K562 (cell line): ENCODE data around the gene SCP2. TPM values are rescaled to one million over a fixed set of nuclear protein-coding genes. Genes with fewer than 3 reads are reported as not detected.
A peak's percentile ranks its signal among the peaks of the same experiment; 100 is the strongest.

Experiments
- BRD9 ChIP-seq: fragments of 450-650 bp; IDR thresholded peaks from 2 replicates; pipeline ENCODE4 v1.6.1; 2018; ENCODE audit warnings: low read depth; ENCODE audit not compliant: partially characterized antibody
- CBX8 ChIP-seq: fragments of 200-600 bp; sonication (generic); IDR thresholded peaks from 2 replicates; pipeline ENCODE4 v1.6.1; 2012; ENCODE audit warnings: borderline replicate concordance, mixed run types, low read depth, mild to moderate bottlenecking, moderate library complexity, mixed read lengths, low read length, control low read depth, inconsistent platforms; ENCODE audit not compliant: poor library complexity, severe bottlenecking; ENCODE audit errors: extremely low read depth
- HLTF ChIP-seq: fragments of 450-650 bp; IDR thresholded peaks from 2 replicates; pipeline ENCODE4 v1.6.1; 2016
- JUNB ChIP-seq: fragments of 450-650 bp; formaldehyde crosslinking; conservative IDR thresholded peaks from 2 replicates; pipeline ENCODE4 v1.4.0; 2020; ENCODE audit warnings: mild to moderate bottlenecking
- MCM7 ChIP-seq, 2 experiments: fragments of 450-650 bp; IDR thresholded peaks; 2 replicates each; pipeline ENCODE4 v1.6.1; 2016 to 2018
- MYNN ChIP-seq, 2 experiments: sonication (generic); formaldehyde crosslinking in 1 of 2; IDR thresholded peaks; 2 replicates each; pipeline versions ENCODE4 v1.5.0 to v1.6.1; 2016 to 2020; ENCODE audit warnings: antibody characterized with exemption in 1 of 2, missing genetic modification reagents in 1 of 2
- PPARD ChIP-seq: fragments of 250-450 bp; sonication (Bioruptor Pico); IDR thresholded peaks from 2 replicates; pipeline ENCODE4 v1.8.0; 2022; ENCODE audit warnings: inconsistent platforms, mild to moderate bottlenecking, moderate library complexity
- PTRF ChIP-seq: fragments of 450-650 bp; IDR thresholded peaks from 2 replicates; pipeline ENCODE4 v1.6.1; 2016; ENCODE audit warnings: mild to moderate bottlenecking, missing genetic modification characterization, missing compliant biosample characterization
- RBM25 ChIP-seq: fragments of 200-400 bp; formaldehyde crosslinking; IDR thresholded peaks from 2 replicates; pipeline ENCODE4 v1.6.1; 2018; ENCODE audit warnings: low read length, low read depth, moderate library complexity; ENCODE audit not compliant: severe bottlenecking
- SAFB2 ChIP-seq: fragments of 200-400 bp; formaldehyde crosslinking; IDR thresholded peaks from 2 replicates; pipeline ENCODE4 v1.6.1; 2018; ENCODE audit warnings: borderline replicate concordance, low read length, low read depth, moderate library complexity; ENCODE audit not compliant: severe bottlenecking
- TCF7 ChIP-seq: sonication (generic); IDR thresholded peaks from 2 replicates; pipeline ENCODE4 v1.6.1; 2016; ENCODE audit warnings: antibody characterized with exemption, borderline replicate concordance
- TRIM24 ChIP-seq, 2 experiments: fragments of 450-650 bp; IDR thresholded peaks; 2 replicates each; pipeline ENCODE4 v1.6.1; 2016
- ZNF316 ChIP-seq: fragments of 450-650 bp; IDR thresholded peaks from 2 replicates; pipeline ENCODE4 v1.6.1; 2016
- ZNF347 ChIP-seq: fragments of 450-650 bp; formaldehyde crosslinking; IDR thresholded peaks from 2 replicates; pipeline ENCODE4 v1.4.0; 2020; ENCODE audit warnings: low read depth, mild to moderate bottlenecking, moderate library complexity
- polyA plus RNA-seq, 8 experiments: library from polyadenylated mRNA; depleted of rRNA in 4 of 8; stranded (reverse) in 5 of 8; unstranded in 3 of 8; fragments of >200 nt; fragmentation: Nextera tagmentation in 2 of 8; fragmentation: Illumina TruSeq in 1 of 8; extraction: Ambion mirVana in 2 of 8; extraction: Trizol in 1 of 8; gene quantifications; 2 replicates each; pipeline versions ENCODE4 v1.2.1 to v1.2.3, GENCODE V29; 2011 to 2014; ENCODE audit warnings: inconsistent platforms in 1 of 8, missing spikeins in 1 of 8
- total RNA-seq, 7 experiments: library from RNA; depleted of rRNA in 6 of 7; stranded (reverse); fragments of >200 nt in 6 of 7; fragmentation: Illumina TruSeq in 2 of 7; extraction: Trizol in 2 of 7; gene quantifications; 2 replicates each; pipeline versions ENCODE4 v1.2.1 to v1.2.3, GENCODE V29; 2011 to 2021; ENCODE audit warnings: low replicate concordance in 1 of 7
- TF ChIP-seq, protein P1 (sequence below), 2 experiments: fragments of 250-450 bp in 1 of 2; fragments of 450-650 bp in 1 of 2; sonication (Bioruptor Pico) in 1 of 2; IDR thresholded peaks; 2 replicates each; pipeline versions ENCODE4 v1.6.1 to v1.8.0; 2016 to 2021; ENCODE audit warnings: mild to moderate bottlenecking in 2 of 2, moderate library complexity in 2 of 2, missing compliant biosample characterization in 1 of 2, missing genetic modification characterization in 1 of 2
- TF ChIP-seq, protein P2 (sequence below): IDR thresholded peaks from 3 replicates; pipeline ENCODE4 v1.6.1; 2011; ENCODE audit warnings: borderline replicate concordance, mild to moderate bottlenecking; ENCODE audit not compliant: insufficient read length, insufficient read depth
- TF ChIP-seq, protein P3 (sequence below): fragments of 250-450 bp; sonication (Bioruptor Pico); IDR thresholded peaks from 2 replicates; pipeline ENCODE4 v1.5.0; 2021; ENCODE audit warnings: mild to moderate bottlenecking, borderline replicate concordance
- TF ChIP-seq, protein P4 (sequence below), 2 experiments: fragments of 450-650 bp in 1 of 2; sonication (generic) in 1 of 2; formaldehyde crosslinking; conservative IDR thresholded peaks; 2 replicates each; pipeline versions ENCODE4 v1.4.0 to v1.8.1; 2020 to 2022; ENCODE audit warnings: mild to moderate bottlenecking in 1 of 2, missing genetic modification reagents in 1 of 2
- TF ChIP-seq, protein P5 (sequence below): fragments of 150-350 bp; conservative IDR thresholded peaks from 2 replicates; pipeline ENCODE4 v1.6.1; 2014; ENCODE audit warnings: low read length

Gene SCP2
- total and polyA plus RNA-seq, 9 of the 15 experiments (the other 6 are each of a cell fraction or from before 2014, with no cell fraction given), result 63.8 to 258 (median 106) TPM

DNA sequence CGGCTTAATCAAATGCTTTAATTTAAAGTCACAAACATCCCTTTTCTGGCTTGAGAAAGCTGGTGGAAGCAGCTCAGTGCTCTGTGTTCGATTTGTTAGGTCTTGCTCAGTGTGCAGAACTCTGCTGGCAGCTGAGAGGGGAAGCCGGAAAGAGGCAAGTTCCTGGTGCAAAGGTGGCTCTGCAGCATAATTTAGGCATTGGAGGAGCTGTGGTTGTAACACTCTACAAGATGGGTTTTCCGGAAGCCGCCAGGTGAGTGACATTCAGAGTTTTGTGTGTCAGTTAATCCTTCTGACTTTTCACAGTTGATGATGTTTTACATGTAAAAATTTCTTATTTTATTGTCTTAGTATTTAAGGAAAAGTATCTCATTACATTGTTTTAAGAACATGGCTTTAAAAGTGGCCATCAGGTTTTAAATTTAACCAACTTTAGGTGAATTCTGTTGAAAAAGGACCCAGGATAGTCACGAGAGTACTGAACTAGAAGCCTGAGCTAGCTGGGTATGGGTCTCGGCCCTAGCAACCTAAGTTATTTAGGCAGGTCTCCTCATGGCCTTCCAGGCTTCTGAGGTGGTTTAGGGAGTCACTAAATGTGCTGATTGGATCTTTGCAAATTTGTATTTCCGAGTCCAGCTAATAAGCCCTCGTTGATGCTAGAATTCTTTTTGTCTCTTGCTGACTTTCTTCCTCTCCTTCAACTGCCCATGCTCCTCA is 87.9 kb downstream of the SCP2 start (continued):
- TF ChIP-seq, protein P1, sequence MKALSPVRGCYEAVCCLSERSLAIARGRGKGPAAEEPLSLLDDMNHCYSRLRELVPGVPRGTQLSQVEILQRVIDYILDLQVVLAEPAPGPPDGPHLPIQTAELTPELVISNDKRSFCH (CRISPR knock-in tag; IDR thresholded peaks at IDR 0.05), result no peak
- TF ChIP-seq, protein P1 (tag; IDR thresholded peaks at IDR 0.05), result no peak
- TF ChIP-seq CBX8 (no peak), MCM7 (IDR thresholded peaks at IDR 0.05) (no peak), PTRF (tag) (no peak), MYNN (IDR thresholded peaks at IDR 0.05) (peak; percentile 45; the same call in 1 of the 2 replicates), MYNN (CRISPR knock-in tag; IDR thresholded peaks at IDR 0.05) (no peak), SAFB2 (no peak), PPARD (CRISPR knock-in tag) (no peak), ZNF347 (CRISPR knock-in tag) (no peak), TRIM24 (IDR thresholded peaks at IDR 0.05) (no peak), RBM25 (no peak), HLTF (no peak), BRD9 (no peak), TCF7 (no peak), ZNF316 (no peak), JUNB (CRISPR knock-in tag) (no peak)
- TF ChIP-seq, protein P2, sequence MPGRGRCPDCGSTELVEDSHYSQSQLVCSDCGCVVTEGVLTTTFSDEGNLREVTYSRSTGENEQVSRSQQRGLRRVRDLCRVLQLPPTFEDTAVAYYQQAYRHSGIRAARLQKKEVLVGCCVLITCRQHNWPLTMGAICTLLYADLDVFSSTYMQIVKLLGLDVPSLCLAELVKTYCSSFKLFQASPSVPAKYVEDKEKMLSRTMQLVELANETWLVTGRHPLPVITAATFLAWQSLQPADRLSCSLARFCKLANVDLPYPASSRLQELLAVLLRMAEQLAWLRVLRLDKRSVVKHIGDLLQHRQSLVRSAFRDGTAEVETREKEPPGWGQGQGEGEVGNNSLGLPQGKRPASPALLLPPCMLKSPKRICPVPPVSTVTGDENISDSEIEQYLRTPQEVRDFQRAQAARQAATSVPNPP, result no peak
- TF ChIP-seq, protein P3, sequence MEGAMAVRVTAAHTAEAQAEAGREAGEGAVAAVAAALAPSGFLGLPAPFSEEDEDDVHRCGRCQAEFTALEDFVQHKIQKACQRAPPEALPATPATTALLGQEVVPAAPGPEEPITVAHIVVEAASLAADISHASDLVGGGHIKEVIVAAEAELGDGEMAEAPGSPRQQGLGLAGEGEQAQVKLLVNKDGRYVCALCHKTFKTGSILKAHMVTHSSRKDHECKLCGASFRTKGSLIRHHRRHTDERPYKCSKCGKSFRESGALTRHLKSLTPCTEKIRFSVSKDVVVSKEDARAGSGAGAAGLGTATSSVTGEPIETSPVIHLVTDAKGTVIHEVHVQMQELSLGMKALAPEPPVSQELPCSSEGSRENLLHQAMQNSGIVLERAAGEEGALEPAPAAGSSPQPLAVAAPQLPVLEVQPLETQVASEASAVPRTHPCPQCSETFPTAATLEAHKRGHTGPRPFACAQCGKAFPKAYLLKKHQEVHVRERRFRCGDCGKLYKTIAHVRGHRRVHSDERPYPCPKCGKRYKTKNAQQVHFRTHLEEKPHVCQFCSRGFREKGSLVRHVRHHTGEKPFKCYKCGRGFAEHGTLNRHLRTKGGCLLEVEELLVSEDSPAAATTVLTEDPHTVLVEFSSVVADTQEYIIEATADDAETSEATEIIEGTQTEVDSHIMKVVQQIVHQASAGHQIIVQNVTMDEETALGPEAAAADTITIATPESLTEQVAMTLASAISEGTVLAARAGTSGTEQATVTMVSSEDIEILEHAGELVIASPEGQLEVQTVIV (CRISPR knock-in tag), result no peak
- TF ChIP-seq, protein P4, sequence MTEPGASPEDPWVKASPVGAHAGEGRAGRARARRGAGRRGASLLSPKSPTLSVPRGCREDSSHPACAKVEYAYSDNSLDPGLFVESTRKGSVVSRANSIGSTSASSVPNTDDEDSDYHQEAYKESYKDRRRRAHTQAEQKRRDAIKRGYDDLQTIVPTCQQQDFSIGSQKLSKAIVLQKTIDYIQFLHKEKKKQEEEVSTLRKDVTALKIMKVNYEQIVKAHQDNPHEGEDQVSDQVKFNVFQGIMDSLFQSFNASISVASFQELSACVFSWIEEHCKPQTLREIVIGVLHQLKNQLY (CRISPR knock-in tag; conservative IDR thresholded peaks at IDR 0.05), result no peak
- TF ChIP-seq, protein P5, sequence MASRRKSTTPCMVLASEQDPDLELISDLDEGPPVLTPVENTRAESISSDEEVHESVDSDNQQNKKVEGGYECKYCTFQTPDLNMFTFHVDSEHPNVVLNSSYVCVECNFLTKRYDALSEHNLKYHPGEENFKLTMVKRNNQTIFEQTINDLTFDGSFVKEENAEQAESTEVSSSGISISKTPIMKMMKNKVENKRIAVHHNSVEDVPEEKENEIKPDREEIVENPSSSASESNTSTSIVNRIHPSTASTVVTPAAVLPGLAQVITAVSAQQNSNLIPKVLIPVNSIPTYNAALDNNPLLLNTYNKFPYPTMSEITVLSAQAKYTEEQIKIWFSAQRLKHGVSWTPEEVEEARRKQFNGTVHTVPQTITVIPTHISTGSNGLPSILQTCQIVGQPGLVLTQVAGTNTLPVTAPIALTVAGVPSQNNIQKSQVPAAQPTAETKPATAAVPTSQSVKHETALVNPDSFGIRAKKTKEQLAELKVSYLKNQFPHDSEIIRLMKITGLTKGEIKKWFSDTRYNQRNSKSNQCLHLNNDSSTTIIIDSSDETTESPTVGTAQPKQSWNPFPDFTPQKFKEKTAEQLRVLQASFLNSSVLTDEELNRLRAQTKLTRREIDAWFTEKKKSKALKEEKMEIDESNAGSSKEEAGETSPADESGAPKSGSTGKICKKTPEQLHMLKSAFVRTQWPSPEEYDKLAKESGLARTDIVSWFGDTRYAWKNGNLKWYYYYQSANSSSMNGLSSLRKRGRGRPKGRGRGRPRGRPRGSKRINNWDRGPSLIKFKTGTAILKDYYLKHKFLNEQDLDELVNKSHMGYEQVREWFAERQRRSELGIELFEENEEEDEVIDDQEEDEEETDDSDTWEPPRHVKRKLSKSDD, result no peak
